Endothelial cell of umbilical vein (primary cell): ENCODE data around the gene TTC17. TPM values are rescaled to one million over a fixed set of nuclear protein-coding genes. Genes with fewer than 3 reads are reported as not detected.

ENCODE experiments used
- BruUV-seq: library from RNA; stranded (reverse); fragments of 400-500 nt; replicated peaks from 2 replicates; lab custom pipeline; 2021; lab: Mats Ljungman, UMichigan
- CTCF ChIA-PET: fragments of 300-600, 350-600 bp; sonication (Branson Sonifier 250); formaldehyde crosslinking; loops from one replicate; lab custom pipeline; 2021; ENCODE audit warnings: antibody characterized with exemption, inconsistent platforms; lab: Charles Lee
- POLR2A ChIA-PET: fragments of 300-600, 350-600 bp; sonication (Branson Sonifier 250); formaldehyde crosslinking; loops from one replicate; lab custom pipeline; 2021; ENCODE audit warnings: antibody characterized with exemption, inconsistent platforms; lab: Charles Lee
- DNase-seq: peaks from one replicate; pipeline ENCODE4 v3.0.0-alpha.2; 2011; ENCODE audit warnings: low read depth, low spot score
- FAIRE-seq: peaks from 2 replicates; lab custom pipeline; 2011; peaks lifted over from hg19 to GRCh38; lab: Jason Lieb, UNC
- H2AFZ ChIP-seq: 2 replicates; pipeline ENCODE4 v1.6.0; 2012; ENCODE audit warnings: low read depth, low read length, control low read depth, inconsistent platforms
- H3K27ac ChIP-seq: 2 replicates; pipeline ENCODE4 v1.5.1; 2011; ENCODE audit warnings: low read depth, mild to moderate bottlenecking, control low read depth, low read length, moderate library complexity; ENCODE audit not compliant: insufficient read depth
- H3K27me3 ChIP-seq, 2 experiments: 2 replicates each; pipeline versions ENCODE4 v1.6.0 to v1.6.1; 2011; ENCODE audit warnings: low read length in 2 of 2, mixed read lengths in 1 of 2; ENCODE audit not compliant: control insufficient read depth in 2 of 2, insufficient read depth in 2 of 2
- H3K36me3 ChIP-seq, 2 experiments: 2 replicates in 1 of 2; 3 replicates in 1 of 2; pipeline ENCODE4 v1.5.1; 2011; ENCODE audit warnings: low read length in 2 of 2, mild to moderate bottlenecking in 1 of 2, moderate library complexity in 1 of 2; ENCODE audit not compliant: control insufficient read depth in 2 of 2, insufficient read depth in 2 of 2; ENCODE audit errors: extremely low read depth in 1 of 2
- H3K4me1 ChIP-seq: 3 replicates; pipeline ENCODE4 v1.5.1; 2011; ENCODE audit warnings: mild to moderate bottlenecking, low read length; ENCODE audit not compliant: control insufficient read depth, insufficient read depth; ENCODE audit errors: extremely low read depth
- H3K4me2 ChIP-seq: 2 replicates; pipeline ENCODE4 v1.6.1; 2011; ENCODE audit warnings: low read length, control low read depth, mixed read lengths; ENCODE audit not compliant: insufficient read depth
- H3K4me3 ChIP-seq, 3 experiments: fragments of 200-600 bp in 1 of 3; sonication (generic), shearing (Covaris generic) in 1 of 3; replicated peaks in 1 of 3; 2 replicates each; pipeline ENCODE4 v1.5.1; 2011 to 2016; ENCODE audit warnings: control low read depth in 3 of 3, low read length in 3 of 3, mild to moderate bottlenecking in 2 of 3, inconsistent platforms in 1 of 3, low read depth in 1 of 3, moderate library complexity in 1 of 3; ENCODE audit not compliant: insufficient read depth in 1 of 3
- H3K79me2 ChIP-seq: 2 replicates; pipeline ENCODE4 v1.6.0; 2012; ENCODE audit warnings: low read length, inconsistent platforms; ENCODE audit not compliant: control insufficient read depth, insufficient read depth
- H3K9ac ChIP-seq: replicated peaks from 2 replicates; pipeline ENCODE3; 2011; ENCODE audit warnings: low read length, control low read depth; ENCODE audit not compliant: insufficient read depth; ENCODE audit errors: extremely low read depth
- H3K9me1 ChIP-seq: replicated peaks from 3 replicates; pipeline ENCODE4 v1.6.0; 2011; ENCODE audit warnings: mild to moderate bottlenecking, low read length; ENCODE audit not compliant: control insufficient read depth, insufficient read depth; ENCODE audit errors: extremely low read depth
- H3K9me3 ChIP-seq: replicated peaks from 2 replicates; pipeline ENCODE4 v1.5.1; 2012; ENCODE audit warnings: low read length, inconsistent platforms; ENCODE audit not compliant: control insufficient read depth, insufficient read depth
- H4K20me1 ChIP-seq: replicated peaks from 2 replicates; pipeline ENCODE3; 2011; ENCODE audit warnings: mild to moderate bottlenecking, low read length; ENCODE audit not compliant: control insufficient read depth, insufficient read depth; ENCODE audit errors: extremely low read depth
- EZH2 ChIP-seq: IDR thresholded peaks from 2 replicates; pipeline ENCODE4 v1.6.1; 2012; ENCODE audit warnings: borderline replicate concordance, low read depth, mild to moderate bottlenecking, moderate library complexity, low read length, inconsistent platforms; ENCODE audit not compliant: severe bottlenecking
- JUN ChIP-seq: IDR thresholded peaks from 2 replicates; pipeline ENCODE4 v1.6.1; 2011; ENCODE audit warnings: borderline replicate concordance, low read depth; ENCODE audit not compliant: insufficient read length, insufficient read depth
- MYC ChIP-seq: IDR thresholded peaks from one replicate; pipeline ENCODE4 v1.6.1; 2011; ENCODE audit warnings: mild to moderate bottlenecking, low read depth, low read length
- POLR2AphosphoS5 ChIP-seq: IDR thresholded peaks from 2 replicates; pipeline ENCODE4 v1.6.1; 2012; ENCODE audit warnings: low read depth, mild to moderate bottlenecking, control low read depth, low read length, moderate library complexity; ENCODE audit not compliant: insufficient read depth
- dilution Hi-C: fragments of 300-500 bp; cut with MboI; formaldehyde crosslinking; loops from one replicate; pipeline ENCODE4 v1.15.0; 2019; ENCODE audit warnings: low sequenced_read_pairs; ENCODE audit not compliant: extremely low pct_ligation_motif_present
- intact Hi-C: fragments of 100-400 bp; cut with micrococcal nuclease; formaldehyde crosslinking; loops from one replicate; pipeline ENCODE4 v1.10.0; 2022
- polyA plus RNA-seq, 4 experiments: library from polyadenylated mRNA; depleted of rRNA in 3 of 4; stranded (reverse) in 3 of 4; unstranded in 1 of 4; fragments of >200 nt; gene quantifications; 2 replicates each; pipeline versions ENCODE4 v1.2.1 to v1.2.3, GENCODE V29; 2011 to 2012; ENCODE audit warnings: missing spikeins in 1 of 4
- small RNA-seq: library from RNA; depleted of rRNA; stranded (forward); fragments of <200 nt; gene quantifications from one replicate; pipeline ENCODE3, GENCODE V24; 2012; ENCODE audit warnings: low replicate concordance, low read depth; ENCODE audit not compliant: insufficient read depth, insufficient read length
- total RNA-seq: library from RNA; stranded (reverse); gene quantifications from 2 replicates; pipeline ENCODE4 v1.2.3, GENCODE V29; 2021
- TF ChIP-seq, protein P1 (sequence below), 2 donors: IDR thresholded peaks; 1 replicate in 1 of 2; 2 replicates in 1 of 2; pipeline ENCODE4 v1.5.1; 2011; ENCODE audit warnings: low read length in 2 of 2, mild to moderate bottlenecking in 2 of 2, moderate library complexity in 2 of 2, control low read depth in 1 of 2, inconsistent platforms in 1 of 2, low read depth in 1 of 2; ENCODE audit not compliant: insufficient read depth in 1 of 2; ENCODE audit errors: extremely low read depth in 1 of 2

TTC17 gene
- total and polyA plus RNA-seq, 2 donors (not counting 3 experiments of a cell fraction or from before 2014, with no cell fraction given): 60.7 to 66.8 TPM

DNA sequence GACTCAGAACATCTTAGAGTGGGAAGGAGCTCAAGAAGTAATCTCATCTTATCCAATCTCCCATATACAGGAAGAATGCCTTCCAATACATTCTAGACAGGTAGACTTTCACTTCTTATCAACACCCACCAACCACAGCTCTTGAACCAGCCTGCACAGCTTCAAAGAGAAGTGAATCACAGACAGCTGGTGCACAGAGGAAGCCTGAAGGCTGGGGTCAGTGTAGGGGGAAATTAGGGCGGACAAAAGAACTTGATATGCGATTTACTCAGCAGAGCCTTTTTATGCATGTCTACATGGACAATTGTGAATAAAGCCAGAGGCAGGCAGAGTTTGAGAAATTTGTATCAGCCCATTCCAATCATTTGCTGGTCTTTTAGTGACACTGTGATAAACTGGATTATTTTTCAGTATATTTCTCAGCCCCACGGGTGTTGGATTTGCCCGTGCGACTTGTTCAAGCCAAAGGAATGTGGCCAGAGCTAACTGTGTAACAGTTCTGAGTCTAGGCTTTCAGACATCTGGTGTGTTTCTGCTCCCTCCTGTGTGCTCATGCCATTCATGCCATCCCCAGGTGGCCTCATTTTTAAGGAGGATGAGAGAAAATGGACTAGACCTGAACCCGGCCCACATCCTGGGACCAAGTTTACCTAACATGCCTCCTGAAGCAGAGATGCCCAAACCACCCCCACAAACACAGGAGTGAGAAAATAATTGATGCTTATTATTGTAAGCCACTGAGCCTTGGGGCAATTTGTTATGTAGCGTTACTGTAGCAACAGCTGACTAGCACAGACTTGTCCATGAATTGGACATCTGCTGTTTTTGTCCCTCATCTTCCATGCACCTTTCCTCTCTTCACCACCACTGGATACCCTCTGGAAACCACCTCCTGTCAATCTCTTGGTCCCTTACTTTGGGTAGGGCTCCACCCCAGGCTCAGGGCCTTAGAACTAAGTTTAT is 184.3 kb downstream of the TTC17 start:
- intact Hi-C loops: no loop called here
- BruUV-seq: no TSS peak
- Histone ChIP-seq H3K27ac (no peak overlapping the region), H3K9ac (no peak overlapping the region), H4K20me1 (no peaks in the 10 kb centered on the region), H3K79me2 (no peaks in the 10 kb centered on the region), H3K4me2 (no peak overlapping the region), H3K4me3 (no peak overlapping the region), H3K36me3 (no peaks in the 10 kb centered on the region), H2AFZ (no peak overlapping the region), H3K9me1 (no peaks in the 10 kb centered on the region), H3K4me1 (no peaks in the 10 kb centered on the region), H3K9me3 (no peaks in the 10 kb centered on the region), H3K27me3 (peaks cover 12 to 19% of the 10 kb centered on the region in 2 experiments)
- no peak for TF ChIP-seq EZH2
- no peak for TF ChIP-seq JUN
- no peak for TF ChIP-seq POLR2AphosphoS5
- TF ChIP-seq, protein P1, sequence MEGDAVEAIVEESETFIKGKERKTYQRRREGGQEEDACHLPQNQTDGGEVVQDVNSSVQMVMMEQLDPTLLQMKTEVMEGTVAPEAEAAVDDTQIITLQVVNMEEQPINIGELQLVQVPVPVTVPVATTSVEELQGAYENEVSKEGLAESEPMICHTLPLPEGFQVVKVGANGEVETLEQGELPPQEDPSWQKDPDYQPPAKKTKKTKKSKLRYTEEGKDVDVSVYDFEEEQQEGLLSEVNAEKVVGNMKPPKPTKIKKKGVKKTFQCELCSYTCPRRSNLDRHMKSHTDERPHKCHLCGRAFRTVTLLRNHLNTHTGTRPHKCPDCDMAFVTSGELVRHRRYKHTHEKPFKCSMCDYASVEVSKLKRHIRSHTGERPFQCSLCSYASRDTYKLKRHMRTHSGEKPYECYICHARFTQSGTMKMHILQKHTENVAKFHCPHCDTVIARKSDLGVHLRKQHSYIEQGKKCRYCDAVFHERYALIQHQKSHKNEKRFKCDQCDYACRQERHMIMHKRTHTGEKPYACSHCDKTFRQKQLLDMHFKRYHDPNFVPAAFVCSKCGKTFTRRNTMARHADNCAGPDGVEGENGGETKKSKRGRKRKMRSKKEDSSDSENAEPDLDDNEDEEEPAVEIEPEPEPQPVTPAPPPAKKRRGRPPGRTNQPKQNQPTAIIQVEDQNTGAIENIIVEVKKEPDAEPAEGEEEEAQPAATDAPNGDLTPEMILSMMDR (IDR thresholded peaks at IDR 0.05; ENCODE audit: extremely low read depth in 1 of 2, insufficient read depth in 1 of 2, low read depth in 1 of 2, low read length in 2 of 2): no peak
- no peak for TF ChIP-seq MYC
- no peak for DNase-seq
- FAIRE-seq: no peak
- ChIA-PET POLR2A (no interaction called here), CTCF (no interaction called here)
- dilution Hi-C loops: no loop called here

Small RNA genes lying within 50 kb of the gene (small RNA-seq; reads per million reads assigned to genes)
- not detected for gene RF00019
- gene RN7SKP287: not detected

Other genes with a start within 250 kb of the TTC17 start
- gene API5, start 46.9 kb upstream of the TTC17 start, total RNA-seq: 102 and 103 TPM in 2 replicates
- gene API5, start 46.9 kb upstream of the TTC17 start, polyA plus RNA-seq: 19.7 and 26.5 TPM in 2 replicates